Nephron progenitor cell (in vitro differentiated cells): ENCODE measurements around the gene CDPF1.

ENCODE experiments used
- DNase-seq: peaks from one replicate; pipeline ENCODE4 v3.0.0; 2021
- H3K27ac Mint-ChIP-seq: 2 replicates; pipeline ENCODE4 v1.8.0; 2021; ENCODE audit warnings: mild to moderate bottlenecking, moderate library complexity, mixed read lengths
- H3K27me3 Mint-ChIP-seq: 2 replicates; pipeline ENCODE4 v1.8.0; 2021; ENCODE audit warnings: mild to moderate bottlenecking, low read depth, mixed read lengths; ENCODE audit not compliant: poor library complexity
- H3K36me3 Mint-ChIP-seq: 2 replicates; pipeline ENCODE4 v1.8.0; 2021; ENCODE audit warnings: low read depth, mixed read lengths
- H3K4me1 Mint-ChIP-seq: 2 replicates; pipeline ENCODE4 v1.8.0; 2021; ENCODE audit warnings: mixed read lengths
- H3K4me3 Mint-ChIP-seq: 2 replicates; pipeline ENCODE4 v1.8.0; 2021; ENCODE audit warnings: mild to moderate bottlenecking, moderate library complexity, mixed read lengths
- H3K9me3 Mint-ChIP-seq: 2 replicates; pipeline ENCODE4 v1.8.0; 2021; ENCODE audit warnings: mild to moderate bottlenecking, moderate library complexity, mixed read lengths
- TF ChIP-seq, protein P1 (sequence below): fragments of 200-600 bp; sonication (generic); IDR thresholded peaks from 2 replicates; pipeline ENCODE4 v1.5.0; 2021; ENCODE audit warnings: antibody characterized with exemption

CDPF1 gene

GRCh38 chr22:46242076-46242475, 8.0 kb downstream of the CDPF1 start:
- H3K36me3 Mint-ChIP-seq, result peaks cover 11% of the 10 kb centered on the region
- peaks cover 9% of the 10 kb centered on the region for H3K4me1 Mint-ChIP-seq
- peaks cover 16% of the 10 kb centered on the region for H3K27me3 Mint-ChIP-seq
- H3K4me3 Mint-ChIP-seq, result no peak overlapping the region
- TF ChIP-seq, protein P1, sequence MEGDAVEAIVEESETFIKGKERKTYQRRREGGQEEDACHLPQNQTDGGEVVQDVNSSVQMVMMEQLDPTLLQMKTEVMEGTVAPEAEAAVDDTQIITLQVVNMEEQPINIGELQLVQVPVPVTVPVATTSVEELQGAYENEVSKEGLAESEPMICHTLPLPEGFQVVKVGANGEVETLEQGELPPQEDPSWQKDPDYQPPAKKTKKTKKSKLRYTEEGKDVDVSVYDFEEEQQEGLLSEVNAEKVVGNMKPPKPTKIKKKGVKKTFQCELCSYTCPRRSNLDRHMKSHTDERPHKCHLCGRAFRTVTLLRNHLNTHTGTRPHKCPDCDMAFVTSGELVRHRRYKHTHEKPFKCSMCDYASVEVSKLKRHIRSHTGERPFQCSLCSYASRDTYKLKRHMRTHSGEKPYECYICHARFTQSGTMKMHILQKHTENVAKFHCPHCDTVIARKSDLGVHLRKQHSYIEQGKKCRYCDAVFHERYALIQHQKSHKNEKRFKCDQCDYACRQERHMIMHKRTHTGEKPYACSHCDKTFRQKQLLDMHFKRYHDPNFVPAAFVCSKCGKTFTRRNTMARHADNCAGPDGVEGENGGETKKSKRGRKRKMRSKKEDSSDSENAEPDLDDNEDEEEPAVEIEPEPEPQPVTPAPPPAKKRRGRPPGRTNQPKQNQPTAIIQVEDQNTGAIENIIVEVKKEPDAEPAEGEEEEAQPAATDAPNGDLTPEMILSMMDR, result no peak
- H3K9me3 Mint-ChIP-seq, result no peaks in the 10 kb centered on the region
- no peak for DNase-seq
- no peak overlapping the region for H3K27ac Mint-ChIP-seq

GRCh38 chr22:46241396-46242007, 8.6 kb downstream of the CDPF1 start:
- Mint-ChIP-seq H3K4me1 (peaks cover 9% of the 10 kb centered on the region), H3K27ac (no peak overlapping the region), H3K36me3 (peaks cover 14% of the 10 kb centered on the region)

GRCh38 chr22:46240907-46241306, 9.2 kb downstream of the CDPF1 start:
- DNase-seq, result peak; percentile 34
- Mint-ChIP-seq H3K9me3 (no peaks in the 10 kb centered on the region), H3K27ac (no peak overlapping the region), H3K4me3 (no peak overlapping the region), H3K4me1 (peaks cover 9% of the 10 kb centered on the region), H3K36me3 (peaks cover 16% of the 10 kb centered on the region), H3K27me3 (peaks cover 18% of the 10 kb centered on the region)
- TF ChIP-seq, protein P1, result no peak

More at GRCh38 chr22:46241396-46242007, 8.6 kb downstream of the CDPF1 start:
- H3K27me3 Mint-ChIP-seq, result peaks cover 17% of the 10 kb centered on the region
- no peak overlapping the region for H3K4me3 Mint-ChIP-seq
- no peak for DNase-seq
- H3K9me3 Mint-ChIP-seq, result no peaks in the 10 kb centered on the region
- TF ChIP-seq, protein P1, result no peak

- Mint-ChIP-seq H3K4me3 (no peak overlapping the region), H3K4me1 (peaks cover 9% of the 10 kb centered on the region), H3K9me3 (no peaks in the 10 kb centered on the region), H3K27ac (no peak overlapping the region), H3K36me3 (peaks cover 16% of the 10 kb centered on the region), H3K27me3 (peaks cover 18% of the 10 kb centered on the region)
- TF ChIP-seq, protein P1, result no peak
- DNase-seq, result no peak
These were observed 9.6 kb downstream of the CDPF1 start for GRCh38 chr22:46240506-46240905.

DNA sequence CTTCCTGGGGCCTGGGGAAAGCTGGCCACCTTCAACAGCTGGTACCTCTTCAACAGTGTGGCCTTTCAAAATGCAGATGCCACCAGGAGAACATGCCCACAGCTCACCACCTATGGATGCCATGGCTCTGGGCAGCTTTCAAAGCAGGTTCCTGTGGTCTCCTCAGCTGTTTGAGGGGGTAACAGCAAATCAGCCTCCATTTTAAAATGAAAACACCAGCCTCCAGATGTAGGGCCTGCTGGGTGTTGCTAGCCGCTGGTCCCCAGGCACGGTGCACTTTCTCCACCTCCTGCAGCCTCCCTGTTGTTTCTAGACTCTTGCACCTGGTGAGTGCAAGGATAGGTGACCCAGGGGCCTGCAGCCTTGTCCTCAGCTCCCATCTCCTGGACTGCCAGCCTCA, 10.0 kb downstream of the CDPF1 start:
- Mint-ChIP-seq H3K36me3 (peaks cover 16% of the 10 kb centered on the region), H3K27ac (no peak overlapping the region), H3K27me3 (peaks cover 18% of the 10 kb centered on the region), H3K9me3 (no peaks in the 10 kb centered on the region), H3K4me1 (peaks cover 9% of the 10 kb centered on the region), H3K4me3 (no peak overlapping the region)
- no peak for DNase-seq
- TF ChIP-seq, protein P1, result no peak
